ENCODE data around the gene NRK.

DNA sequence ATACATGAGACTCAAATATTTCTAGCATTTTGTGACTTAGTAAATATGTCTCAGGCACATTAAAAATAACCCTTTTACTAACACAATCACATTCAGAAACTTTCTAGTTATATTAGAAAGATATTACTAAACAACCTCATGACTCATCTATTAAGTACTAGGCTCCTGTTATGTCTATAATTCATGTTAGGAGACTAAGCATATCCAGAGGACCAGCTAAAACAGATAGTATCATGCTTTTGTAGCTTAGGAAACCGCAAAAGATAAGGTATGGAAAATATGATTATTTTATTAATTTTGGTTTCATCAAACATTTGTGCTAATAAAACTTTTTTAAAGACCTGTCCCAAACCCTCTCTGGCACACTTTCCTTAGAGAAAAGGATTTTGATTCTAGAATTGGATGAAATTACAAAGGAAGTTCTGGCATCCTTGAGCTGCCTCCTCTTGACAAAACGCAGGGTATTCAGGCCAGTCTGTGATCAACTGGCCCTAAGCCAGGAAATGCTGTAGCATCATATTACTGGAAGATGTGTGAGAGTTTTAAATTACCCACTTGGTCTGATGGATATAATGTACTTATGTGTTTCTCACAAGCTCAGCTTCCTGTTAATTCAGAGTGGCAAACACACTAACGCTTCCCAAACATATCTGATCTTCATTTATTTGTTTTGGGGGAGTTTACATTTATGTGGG, 60.4 kb downstream of the NRK start:
- TF ChIP-seq, protein P1, sequence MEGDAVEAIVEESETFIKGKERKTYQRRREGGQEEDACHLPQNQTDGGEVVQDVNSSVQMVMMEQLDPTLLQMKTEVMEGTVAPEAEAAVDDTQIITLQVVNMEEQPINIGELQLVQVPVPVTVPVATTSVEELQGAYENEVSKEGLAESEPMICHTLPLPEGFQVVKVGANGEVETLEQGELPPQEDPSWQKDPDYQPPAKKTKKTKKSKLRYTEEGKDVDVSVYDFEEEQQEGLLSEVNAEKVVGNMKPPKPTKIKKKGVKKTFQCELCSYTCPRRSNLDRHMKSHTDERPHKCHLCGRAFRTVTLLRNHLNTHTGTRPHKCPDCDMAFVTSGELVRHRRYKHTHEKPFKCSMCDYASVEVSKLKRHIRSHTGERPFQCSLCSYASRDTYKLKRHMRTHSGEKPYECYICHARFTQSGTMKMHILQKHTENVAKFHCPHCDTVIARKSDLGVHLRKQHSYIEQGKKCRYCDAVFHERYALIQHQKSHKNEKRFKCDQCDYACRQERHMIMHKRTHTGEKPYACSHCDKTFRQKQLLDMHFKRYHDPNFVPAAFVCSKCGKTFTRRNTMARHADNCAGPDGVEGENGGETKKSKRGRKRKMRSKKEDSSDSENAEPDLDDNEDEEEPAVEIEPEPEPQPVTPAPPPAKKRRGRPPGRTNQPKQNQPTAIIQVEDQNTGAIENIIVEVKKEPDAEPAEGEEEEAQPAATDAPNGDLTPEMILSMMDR (IDR thresholded peaks at IDR 0.05), result no peak
- TF ChIP-seq POLR2AphosphoS5 (IDR thresholded peaks at IDR 0.05; ENCODE audit: low read depth, low read length) (no peak), RFX5 (IDR thresholded peaks at IDR 0.05; ENCODE audit: low read length) (no peak), TCF12 (IDR thresholded peaks at IDR 0.05) (no peak), MXI1 (IDR thresholded peaks at IDR 0.05; ENCODE audit: low read depth, low read length) (no peak), FOXM1 (IDR thresholded peaks at IDR 0.05; ENCODE audit: low read depth) (no peak), NFIC (IDR thresholded peaks at IDR 0.05; ENCODE audit: borderline replicate concordance) (0 out of 2 replicates have a peak, but pooled peaks have one; percentile 13), RAD21 (IDR thresholded peaks at IDR 0.05; ENCODE audit: low read length) (no peak), SIN3A (IDR thresholded peaks at IDR 0.05; ENCODE audit: borderline replicate concordance, low read depth, low read length) (no peak)
- TF ChIP-seq, protein P2, sequence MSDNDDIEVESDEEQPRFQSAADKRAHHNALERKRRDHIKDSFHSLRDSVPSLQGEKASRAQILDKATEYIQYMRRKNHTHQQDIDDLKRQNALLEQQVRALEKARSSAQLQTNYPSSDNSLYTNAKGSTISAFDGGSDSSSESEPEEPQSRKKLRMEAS (IDR thresholded peaks at IDR 0.05; ENCODE audit: low read depth), result no peak

Data from SK-N-SH (cell line).